A204.1 (cell line): Measurements from ENCODE around the gene CD28.
"Not testable (repeated sequence)": the region's sequence is repeated elsewhere in the genome, so short reads cannot be mapped to it uniquely, and the experiment has no call there.

Experiments
- FAIRE-seq: peaks from 2 replicates; lab custom pipeline; 2012; peaks lifted over from hg19 to GRCh38; lab: Jason Lieb, UNC

Gene CD28

GRCh38 chr2:203785391-203786110 is 79.1 kb downstream of the CD28 start:
- not testable (repeated sequence) for FAIRE-seq

DNA sequence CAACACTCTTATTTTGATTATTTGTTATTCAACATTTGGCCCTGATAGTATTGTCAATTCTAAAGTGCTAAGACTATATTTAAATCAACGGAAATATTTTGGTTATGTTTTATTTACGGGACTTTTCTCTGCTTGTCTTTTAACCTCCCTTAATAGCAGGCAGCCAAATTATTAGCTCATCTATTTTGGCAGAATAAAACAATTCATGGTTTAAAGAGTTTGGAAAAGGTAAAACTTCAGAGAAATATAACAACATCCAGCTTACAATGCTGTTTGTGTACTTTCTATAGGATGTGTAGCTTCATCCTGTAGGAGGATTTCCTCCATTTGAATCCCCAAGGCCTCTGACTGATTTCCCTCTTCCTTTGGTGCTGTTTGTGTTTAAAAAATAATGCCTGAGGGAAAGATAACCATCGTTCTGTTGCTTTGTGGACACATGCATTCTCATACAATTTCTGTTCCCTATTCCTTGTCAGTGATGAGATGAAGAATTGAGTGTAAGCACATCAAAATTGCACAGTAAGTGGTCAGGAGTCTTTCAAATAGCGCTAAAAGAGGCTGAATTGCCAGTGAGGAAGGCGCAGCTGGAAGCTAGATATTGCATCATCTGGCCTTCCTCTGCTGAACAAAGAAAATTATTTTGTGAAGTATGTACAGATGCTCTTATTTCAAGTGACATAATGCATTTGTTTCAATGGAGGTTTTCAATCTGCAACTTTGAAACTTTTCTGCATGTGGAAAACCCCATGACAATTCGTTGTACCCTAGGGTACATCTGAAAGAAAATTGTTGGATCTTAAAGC is 80.3 kb downstream of the CD28 start:
- no peak for FAIRE-seq

DNA sequence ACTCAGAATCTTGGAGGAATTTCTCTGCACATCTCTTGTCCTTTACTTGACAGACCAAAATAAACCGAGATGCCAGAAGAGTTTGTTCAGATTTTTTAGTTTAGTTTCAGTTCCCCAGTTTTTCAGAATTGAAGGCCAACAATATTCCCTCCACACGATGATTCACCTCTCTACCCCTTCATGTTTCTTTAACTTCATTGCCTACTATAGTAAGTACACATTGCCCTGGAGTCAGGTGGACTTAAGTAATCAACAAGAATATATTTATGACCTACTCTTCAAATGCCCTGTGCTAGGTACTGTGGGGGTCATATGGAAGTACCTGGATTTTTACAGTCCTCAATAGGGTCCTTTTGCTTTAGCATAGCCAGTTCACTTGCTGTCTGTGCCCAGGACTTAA is 81.5 kb downstream of the CD28 start:
- no peak for FAIRE-seq
